Glomerular endothelial cell (primary cell): ENCODE measurements around the gene KRT73. TPM values are rescaled to one million over a fixed set of nuclear protein-coding genes. Genes with fewer than 3 reads are reported as not detected.

Source experiments
- DNase-seq: peaks from one replicate; pipeline ENCODE4 v3.0.0-alpha.2; 2011; ENCODE audit warnings: low read depth, low spot score; ENCODE audit errors: extremely low read depth
- total RNA-seq: library from RNA; depleted of rRNA; stranded (reverse); fragments of >200 nt; gene quantifications from 2 replicates; pipeline ENCODE4 v1.2.3, GENCODE V29; 2015

KRT73 gene
- total RNA-seq, 1 donor from 2014 or later, result not detected

DNA sequence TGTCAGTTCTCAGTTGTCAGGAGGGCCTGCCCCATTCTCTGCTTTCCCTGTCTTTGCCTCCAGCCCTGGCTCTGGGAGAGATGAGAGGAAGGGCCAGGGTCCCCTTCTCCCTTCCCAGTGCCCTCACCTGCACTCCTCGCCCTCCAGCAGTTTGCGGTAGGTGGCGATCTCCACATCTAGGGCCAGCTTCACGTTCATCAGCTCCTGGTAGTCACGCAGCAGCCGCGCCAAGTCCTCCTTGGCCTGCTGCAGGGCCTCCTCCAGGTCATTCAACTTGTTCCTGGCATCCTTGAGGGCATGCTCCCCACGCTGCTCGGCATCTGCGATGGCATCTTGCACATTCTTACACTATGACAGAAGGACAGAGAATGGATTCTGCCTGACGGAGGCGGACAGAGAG, 28.3 kb upstream of the KRT73 start:
- DNase-seq, result no peak

DNA sequence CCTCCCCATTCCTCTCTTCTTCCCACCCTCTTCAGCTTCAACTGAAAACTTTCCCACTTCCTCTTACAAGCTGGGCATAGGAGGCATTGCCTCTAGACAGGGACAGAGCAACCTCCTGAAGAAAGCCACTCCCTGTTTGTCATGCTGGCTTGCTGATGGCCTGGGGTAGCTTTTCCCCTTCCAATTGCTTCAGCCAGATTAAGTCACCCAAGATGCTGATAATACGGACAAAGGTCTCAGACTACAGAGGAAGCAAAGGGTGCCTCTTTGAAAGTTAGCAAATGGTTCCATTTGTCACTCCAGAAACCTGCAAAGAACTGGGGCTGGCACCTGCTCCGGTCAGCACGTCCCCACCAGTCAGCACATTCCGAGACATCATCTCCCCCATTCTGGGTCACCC, 27.6 kb upstream of the KRT73 start:
- no peak for DNase-seq

DNA sequence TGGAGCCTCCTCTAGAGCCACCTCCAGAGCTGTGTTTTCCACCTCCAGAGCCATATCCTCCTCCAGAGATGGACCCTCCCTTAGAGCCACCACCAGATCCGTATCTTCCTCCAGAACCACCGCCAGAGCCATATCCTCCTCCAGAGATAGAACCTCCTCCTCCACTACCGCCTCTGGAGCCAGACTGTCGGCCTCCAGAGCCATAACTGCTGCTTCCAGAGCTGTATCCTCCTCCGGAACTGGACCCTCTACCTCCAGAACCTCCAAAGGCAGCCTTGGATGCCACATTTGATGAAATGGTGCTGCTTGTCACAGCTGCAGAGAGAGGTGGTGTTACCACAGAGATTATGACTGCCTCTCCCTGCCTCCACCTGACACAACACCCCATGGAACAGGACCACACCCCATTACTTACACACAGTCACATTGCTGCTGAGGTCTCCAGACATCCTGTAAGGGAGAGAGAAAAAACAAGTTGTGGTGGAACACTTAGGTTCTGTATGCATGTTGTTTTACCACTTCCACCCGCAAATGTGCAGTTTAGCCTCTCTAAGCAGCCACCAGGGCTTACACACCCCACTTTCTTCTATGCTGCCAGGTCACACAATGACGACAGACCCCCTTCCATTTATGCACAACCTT, 26.9 kb upstream of the KRT73 start:
- DNase-seq, result no peak

DNA sequence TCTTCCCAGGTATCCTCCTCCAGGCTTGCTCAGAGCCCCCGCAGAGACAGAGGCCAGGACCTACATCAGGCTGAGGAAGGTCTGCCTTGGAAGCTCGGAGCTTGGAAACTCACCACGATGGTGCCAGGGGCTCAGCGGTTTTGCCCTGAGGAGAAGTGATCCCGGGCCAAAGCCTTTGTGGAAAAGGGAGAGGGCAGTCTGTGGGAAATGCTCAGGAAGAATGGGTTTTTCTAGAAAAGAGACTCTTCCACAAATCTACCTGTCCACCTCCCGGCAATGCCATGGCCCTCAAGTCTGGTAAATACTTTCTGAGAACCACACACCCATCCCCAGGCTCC, 25.7 kb upstream of the KRT73 start:
- DNase-seq, result no peak

DNA sequence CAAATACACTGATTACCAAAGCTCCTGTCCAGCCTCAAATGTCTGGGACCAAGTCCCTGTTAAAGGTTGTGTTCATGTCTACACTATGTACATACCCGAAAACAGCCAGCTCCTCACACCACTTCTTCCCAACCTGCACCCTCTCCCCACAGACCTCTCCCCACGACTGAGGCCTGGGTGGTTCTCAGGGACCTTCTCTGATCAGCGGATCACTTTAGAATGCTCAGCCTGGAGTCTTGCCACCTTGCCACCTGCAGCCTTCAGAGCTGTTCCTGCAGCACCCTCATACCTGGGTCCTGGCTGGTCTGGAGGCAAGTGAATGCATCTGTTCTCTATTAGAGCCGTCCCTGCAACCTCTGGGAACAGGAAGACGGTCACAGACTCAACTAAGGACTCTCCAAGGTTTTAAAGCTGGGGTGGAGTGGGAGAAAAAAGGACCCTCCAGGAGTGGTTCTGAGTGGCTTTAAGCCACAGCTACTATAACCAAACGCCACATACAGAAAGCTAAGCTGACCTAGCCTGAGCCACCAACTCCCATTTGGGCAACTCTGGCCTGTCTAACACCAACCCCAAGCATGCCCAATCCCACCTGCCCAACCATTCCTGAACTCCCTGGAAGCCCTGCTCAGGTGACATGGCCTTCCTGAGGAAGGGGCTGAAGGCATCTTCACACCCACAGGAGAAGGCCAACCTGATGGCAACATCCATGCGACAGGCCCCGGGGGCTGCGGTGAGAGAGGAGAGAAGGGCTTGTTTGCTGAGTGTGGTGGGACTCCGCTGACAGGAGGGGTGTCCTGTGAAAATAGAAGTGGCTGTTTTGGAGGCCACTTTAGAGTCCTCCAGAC, 25.1 kb upstream of the KRT73 start:
- no peak for DNase-seq

DNA sequence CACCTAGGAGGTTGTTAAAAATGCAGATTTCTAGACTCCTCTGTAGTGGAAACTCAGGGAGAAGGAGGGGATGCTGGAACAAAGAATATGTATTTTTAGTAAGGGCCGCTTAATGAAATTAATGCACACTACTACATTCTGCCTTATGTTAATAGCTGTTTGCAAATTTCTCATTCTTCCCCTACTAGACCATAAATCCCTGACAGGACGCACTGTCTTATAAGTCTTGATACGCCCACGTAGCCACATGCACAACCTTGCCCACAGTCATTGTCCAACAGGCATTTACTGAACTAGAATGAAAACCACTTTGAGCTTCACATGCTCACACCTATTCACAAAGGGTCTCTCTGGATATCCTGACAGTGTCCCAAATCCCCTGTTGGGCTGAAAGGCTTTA, 23.1 kb upstream of the KRT73 start:
- DNase-seq, result no peak

DNA sequence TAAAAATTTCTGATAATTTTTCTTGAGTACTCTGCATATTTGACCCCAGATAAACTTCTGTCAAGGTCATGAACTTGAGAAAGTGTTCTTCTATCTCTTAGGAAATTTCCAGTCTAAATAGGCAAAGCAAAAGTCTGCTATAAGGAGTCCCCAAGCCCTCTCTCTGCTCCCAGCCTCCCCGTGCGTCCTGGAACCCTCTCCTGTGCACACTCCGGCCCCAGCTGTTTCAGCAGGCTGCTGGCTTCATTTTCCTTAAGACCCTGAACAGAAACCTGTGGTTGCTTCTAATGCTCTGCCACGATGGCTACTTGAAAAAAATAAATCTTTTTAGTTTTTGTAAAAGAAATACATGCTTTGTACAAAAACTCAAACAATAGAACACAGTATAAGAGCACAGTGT, 18.9 kb upstream of the KRT73 start:
- no peak for DNase-seq

DNA sequence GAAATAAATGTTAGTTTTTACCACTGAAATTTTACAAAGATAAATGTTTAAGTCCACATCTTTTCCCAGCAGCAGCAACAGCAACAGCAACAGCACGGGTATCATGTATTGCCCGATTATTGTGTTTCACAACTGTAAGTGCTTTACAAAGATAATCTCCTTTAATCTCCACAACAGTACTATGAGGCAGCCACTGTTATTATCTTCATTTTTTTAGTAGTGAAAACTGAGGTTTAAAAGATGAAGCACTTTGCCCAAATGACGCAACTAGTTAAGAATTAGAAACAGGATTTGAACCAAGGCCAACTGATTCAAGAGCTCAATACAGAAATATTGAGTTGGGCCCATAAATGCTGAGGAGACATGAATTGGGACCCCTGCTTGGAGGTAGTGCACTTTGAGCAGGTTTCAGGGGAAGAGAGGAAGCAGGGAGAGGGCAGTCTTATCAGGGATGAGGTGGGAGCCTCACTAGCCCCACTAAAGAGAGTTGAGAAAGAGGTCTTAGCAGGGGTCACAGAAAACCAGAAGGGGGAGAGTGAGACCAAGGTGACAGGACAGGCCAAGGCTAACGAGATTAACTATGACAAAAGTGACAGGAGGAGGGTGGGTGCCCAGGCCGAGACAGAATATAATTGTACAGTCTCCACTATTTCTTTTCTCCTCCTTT, 18.4 kb upstream of the KRT73 start:
- DNase-seq, result no peak

DNA sequence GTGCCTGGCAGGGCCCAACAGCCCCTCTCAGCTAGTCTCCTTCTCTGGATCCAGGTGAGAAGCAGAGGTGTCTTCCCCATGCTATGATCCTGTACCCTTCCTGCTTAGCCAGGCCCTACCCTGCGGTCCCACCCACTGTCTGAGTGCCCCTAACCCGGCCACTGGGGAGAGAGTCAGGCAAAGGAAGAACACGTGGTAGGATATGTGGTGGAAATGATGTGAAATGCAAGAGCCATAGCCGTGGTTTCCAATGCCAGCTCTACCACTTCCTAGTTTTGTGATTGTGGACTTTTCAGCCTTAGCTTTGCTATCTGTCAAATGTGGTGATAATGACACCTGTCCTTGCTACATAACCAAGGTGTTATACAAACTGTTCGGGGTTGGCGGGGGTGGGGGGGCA, 17.8 kb upstream of the KRT73 start:
- DNase-seq, result no peak

DNA sequence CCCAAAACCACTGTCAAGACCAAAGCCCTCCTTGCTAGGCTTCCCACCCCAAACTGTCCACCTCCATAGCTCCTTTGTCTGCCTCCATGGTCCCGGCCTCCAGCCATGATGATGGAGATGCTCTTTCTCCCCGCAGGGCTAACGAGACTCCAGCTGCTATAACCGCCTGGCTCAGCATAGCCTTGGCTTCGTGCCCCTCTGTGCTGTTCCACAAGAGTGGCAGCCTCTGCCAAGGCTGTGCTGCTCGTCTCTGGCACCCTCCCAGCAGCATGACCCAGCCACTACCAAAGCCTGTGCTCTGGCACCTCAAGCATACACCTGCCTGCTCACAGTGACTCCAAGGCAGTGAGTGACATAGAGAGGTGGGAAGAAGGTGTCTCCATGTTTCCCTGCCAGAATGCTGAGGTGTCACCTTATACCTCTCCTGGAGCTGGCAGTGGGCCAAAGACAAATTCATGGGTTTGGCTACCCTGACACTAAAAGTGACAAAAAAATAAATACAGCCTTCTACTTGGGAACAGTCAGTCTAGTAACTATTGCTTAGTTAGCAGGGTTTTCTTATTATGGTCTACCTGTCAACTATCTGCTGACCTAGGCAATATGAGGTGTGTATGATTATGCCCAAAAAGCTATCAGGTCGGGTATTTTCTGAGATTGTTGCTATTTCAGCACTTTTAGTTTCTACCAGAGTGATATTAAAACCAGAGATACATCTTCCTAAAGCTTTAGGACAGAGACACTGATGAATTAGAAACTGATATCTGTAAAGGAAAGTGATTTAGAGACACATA, 16.1 kb upstream of the KRT73 start:
- DNase-seq, result no peak

DNA sequence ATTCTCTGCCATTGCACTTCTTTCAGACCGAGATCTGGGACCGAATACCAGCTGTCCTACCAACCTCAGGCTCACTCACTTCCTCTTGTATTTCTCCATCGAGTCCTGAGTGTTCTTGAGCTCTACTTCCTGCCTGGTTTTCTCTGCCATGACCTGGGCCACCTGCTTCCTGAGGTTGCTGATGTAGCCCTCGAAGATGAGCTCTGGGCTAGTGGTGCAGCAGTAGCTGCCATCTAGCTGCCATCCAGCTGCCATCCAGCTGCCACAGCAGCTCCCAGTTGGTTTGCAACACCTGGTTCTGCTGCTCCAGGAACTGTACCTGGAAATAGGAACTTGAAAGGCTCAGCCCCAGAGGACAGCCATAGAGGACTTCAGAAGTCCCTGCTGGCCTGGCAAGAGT, 15.0 kb upstream of the KRT73 start:
- no peak for DNase-seq

DNA sequence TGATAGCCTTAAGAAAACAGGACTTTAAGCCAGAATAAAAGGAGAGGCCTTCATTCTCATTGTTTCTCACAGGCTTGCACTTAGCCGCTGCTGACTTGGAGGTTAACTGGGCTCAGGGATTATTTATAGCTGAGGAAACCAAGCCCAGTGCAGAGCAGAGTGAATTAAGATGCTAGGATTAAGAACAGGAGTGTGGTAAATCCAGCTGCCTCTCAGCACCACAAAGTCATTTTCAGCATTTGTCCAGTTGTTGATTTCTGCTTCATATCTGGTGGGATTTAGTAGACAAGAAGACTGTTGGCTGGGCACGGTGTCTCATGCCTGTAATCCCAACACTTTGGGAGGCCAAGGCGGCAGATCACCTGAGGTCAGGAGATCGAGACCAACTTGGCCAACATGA, 14.3 kb upstream of the KRT73 start:
- no peak for DNase-seq

DNA sequence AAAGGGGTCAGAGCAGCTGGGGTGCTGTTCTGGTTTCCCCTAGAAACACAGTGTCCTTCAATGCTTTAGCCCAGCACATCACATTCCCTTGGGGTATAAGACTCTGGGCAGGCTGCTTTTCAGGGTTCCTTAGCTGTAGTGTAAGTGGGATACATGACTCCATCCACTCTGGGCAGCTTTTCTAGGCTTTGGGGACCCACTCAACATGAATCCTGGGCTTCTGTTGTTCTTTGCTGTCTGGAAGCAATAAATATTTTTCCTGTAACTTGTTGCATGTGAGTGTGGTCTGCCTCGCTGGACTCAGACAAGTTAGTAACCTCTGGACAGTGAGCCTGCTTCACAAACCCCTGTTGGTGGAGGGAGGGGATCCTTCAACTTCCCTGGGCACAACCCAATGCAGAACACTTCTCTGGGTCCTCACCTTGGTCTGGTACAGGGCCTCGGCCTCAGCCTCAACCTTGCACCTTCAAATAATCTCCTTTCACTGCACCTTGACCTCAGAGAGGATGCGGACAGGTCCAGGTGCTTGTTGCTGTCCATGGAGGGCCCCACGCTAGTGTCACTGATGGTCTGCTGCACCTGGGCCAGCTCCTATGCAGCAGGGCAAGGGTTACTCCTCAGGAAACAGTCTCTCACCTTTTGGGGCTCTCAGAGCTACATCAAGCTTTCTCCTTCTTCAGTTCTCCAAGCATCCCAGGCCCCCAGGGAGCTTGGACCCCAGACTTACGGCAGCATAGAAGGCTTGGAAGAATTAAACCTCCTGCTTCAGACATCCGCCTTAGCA, 13.5 kb upstream of the KRT73 start:
- no peak for DNase-seq

DNA sequence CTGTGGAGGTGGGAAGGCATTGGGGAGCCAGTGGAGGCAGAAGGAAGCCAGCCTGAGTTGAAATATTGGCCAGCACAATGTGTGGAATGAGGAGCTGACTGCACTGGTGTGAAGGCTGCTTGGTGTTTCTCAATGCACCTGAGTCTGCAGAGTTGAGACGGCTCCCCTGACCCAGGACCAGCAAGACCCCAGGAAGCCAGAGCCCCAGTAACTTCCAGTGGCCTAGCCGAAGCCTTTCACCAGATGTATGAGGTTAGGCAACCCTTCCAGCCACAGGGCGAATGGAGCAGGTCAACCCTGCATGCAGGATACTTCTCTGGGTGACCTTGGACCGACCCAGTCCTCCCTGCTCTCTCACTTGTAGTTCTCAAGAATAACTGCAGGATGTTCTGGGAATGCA, 12.9 kb upstream of the KRT73 start:
- DNase-seq, result no peak

DNA sequence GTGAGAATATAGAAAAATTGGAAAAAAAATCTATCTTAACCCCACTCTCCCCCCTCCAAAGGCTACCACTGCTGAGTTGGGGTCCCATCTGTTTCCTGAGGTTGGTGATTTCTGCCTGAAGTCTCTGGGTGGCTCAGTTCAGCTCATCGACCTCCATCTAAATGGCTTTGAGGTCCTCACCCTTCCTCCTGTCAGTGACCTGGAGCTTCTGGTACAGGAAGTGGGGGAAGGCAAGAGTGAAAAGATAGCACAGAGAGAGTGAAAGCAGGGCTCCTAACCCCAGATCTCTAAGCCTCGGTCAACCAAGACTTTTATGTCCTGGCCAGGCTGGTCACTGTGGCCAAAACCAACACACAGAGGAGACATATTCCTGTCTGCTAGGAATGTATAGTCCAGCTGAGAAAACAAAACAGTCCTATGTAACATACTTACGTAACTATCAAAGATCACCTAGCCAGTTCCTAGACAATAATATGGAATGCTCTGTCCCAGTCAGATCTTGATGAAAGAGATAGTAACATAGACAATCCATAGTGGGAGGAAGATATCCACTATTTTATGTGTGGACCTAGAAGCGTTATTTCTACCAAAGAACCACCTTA, 12.3 kb upstream of the KRT73 start:
- DNase-seq, result no peak

DNA sequence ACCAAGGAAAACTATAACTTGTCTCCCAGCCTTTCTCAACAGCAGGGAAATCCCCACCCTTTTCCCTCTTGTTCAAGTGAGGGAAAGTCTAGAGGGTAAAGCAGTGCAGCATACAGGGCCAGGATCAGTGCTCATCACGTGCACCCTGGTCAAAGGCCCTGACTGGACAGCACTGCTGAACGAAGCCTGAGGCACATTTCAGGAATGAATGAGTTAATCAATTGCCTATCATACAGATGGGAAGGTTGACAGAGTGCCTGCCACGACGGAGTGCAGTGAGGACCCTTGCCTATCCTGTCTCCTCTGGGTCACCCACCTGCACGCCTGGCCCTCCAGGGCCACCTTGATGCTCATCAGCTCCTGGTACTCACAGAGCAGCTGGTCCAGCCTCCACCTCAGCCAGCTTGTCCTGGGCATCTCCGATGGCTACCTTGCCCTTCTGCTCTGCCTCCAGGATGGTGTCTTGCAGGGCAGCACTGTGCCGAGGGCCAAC, 11.7 kb upstream of the KRT73 start:
- no peak for DNase-seq

DNA sequence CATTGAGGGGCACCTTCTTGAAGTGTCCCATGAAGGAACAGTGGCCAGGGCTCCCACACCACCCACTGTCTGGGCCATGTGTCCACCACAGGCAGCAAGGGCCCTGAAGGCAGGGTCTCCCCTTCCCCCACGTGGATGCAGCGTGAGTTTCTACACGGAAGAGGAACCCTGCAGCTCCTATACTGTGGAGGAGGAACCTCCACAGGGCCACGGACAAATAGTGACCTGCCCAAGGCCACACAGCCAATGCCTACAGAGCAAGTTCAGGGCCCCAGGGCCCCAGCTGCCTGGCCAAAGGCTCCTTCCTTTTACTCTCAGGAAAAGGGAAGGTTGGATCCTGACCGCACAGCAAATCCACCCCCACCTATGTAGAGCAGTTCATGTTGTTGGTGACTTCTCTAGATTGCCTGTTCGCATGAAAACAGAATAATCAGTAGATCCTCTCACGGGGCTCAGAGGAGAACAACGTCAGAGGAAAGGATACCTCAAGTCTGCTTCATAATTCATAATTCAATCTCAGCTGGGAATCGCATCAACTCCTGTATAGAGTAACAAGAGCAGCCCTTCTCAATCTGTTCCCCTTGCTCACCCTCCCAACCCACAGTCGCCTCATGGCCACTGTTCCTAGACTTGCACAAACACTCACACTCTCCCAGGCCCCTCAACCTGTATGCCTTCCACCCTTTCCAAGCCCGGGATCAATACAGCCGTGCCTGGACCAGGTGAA, 11.1 kb upstream of the KRT73 start:
- no peak for DNase-seq

DNA sequence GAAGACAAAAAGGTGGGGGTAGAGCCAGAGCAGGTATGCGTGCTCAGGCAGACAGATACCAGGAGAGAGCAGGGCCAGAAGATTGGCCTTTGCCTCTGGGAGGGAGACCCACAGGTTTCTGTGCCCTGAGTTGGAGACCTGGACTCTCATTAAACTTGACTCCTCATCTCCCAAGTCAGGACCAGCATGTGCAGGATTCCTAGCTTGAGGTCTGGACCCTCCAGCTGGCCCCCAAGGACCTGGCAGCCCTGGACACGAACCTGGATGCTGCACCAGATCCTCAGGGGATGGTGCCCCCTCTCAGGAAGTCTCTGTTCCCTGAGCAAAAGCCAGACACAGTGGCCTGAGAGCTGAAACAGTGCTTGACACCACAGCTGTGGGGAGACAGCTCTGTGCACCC, 10.5 kb upstream of the KRT73 start:
- no peak for DNase-seq

DNA sequence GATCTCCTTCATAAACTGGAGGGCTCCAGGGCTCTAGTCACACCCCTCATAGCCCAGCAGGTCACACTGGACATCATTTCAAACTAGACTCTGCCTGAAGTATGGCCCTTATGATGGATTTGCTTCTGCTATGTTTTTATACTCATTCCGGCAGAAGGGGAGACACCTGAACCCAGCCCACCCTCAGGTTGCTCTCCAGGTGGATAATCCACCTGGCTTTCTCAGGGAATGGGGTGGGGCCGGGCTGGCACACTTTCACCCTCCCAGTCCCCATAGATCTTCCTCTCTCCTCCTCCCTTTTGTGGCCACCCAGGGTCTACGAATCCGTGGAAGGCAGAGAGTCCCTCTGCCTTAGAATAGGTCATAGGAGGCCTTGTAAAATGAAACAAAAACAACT, 9.8 kb upstream of the KRT73 start:
- DNase-seq, result no peak
